ENCODE measurements around the gene INSRR. TPM values are rescaled to one million over a fixed set of nuclear protein-coding genes. Genes with fewer than 3 reads are reported as not detected.

INSRR gene
- total RNA-seq, 1 experiment from 2014 or later, result not detected

DNA sequence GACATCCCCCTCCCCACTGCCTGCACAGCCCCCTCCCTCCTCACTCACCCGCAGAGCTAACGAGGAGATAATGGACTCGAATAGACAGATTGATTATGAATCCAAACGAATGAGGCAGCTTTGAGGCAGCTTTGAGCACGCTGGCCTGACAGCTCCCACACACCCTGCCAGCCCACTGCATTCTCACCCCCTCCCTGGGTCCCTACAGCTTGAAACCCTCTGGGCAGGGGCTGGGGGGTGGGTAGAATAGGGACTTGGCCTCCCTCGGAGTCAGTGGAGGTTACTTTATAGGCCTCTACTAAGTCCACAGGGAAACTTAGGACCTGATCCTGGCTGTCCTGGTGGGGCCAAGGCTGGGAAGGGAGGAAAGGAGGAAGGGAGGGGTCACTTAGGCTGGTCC lies 3.7 kb upstream of the INSRR start:
- Histone ChIP-seq H3K4me1 (peaks cover 33% of the 10 kb centered on the region), H3K27me3 (replicated peaks; ENCODE audit: control insufficient read depth, insufficient read depth, low read length) (peaks cover 7% of the 10 kb centered on the region), H3K4me3 (ENCODE audit: low read depth, low read length) (no peak overlapping the region), H3K9me3 (no peaks in the 10 kb centered on the region), H3K36me3 (ENCODE audit: control insufficient read depth, insufficient read depth, low read length) (no peaks in the 10 kb centered on the region)
- BruUV-seq (replicated peaks), result no TSS peak
- ChIA-PET CTCF (interaction anchor here (0.6 to 1.9 kb wide), 4 partner anchors 24 to 173 kb away, joined by 3 to 5 read pairs (median 4); no protein-coding TSS in a partner anchor), POLR2A (no interaction called here)
- no peaks in the 10 kb centered on the region for H3K36me3 Mint-ChIP-seq (ENCODE audit: insufficient read depth, unreplicated experiment)
- intact Hi-C loops (cut with micrococcal nuclease; ENCODE audit: unreplicated experiment), result no loop called here
- H3K27ac Mint-ChIP-seq (ENCODE audit: unreplicated experiment), result no peak overlapping the region
- DNase-seq, result no peak
- peaks cover 25% of the 10 kb centered on the region for H3K4me1 Mint-ChIP-seq (ENCODE audit: low read depth, unreplicated experiment)
- H3K9me3 Mint-ChIP-seq (ENCODE audit: unreplicated experiment), result no peaks in the 10 kb centered on the region
- TF ChIP-seq, protein P1, sequence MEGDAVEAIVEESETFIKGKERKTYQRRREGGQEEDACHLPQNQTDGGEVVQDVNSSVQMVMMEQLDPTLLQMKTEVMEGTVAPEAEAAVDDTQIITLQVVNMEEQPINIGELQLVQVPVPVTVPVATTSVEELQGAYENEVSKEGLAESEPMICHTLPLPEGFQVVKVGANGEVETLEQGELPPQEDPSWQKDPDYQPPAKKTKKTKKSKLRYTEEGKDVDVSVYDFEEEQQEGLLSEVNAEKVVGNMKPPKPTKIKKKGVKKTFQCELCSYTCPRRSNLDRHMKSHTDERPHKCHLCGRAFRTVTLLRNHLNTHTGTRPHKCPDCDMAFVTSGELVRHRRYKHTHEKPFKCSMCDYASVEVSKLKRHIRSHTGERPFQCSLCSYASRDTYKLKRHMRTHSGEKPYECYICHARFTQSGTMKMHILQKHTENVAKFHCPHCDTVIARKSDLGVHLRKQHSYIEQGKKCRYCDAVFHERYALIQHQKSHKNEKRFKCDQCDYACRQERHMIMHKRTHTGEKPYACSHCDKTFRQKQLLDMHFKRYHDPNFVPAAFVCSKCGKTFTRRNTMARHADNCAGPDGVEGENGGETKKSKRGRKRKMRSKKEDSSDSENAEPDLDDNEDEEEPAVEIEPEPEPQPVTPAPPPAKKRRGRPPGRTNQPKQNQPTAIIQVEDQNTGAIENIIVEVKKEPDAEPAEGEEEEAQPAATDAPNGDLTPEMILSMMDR (IDR thresholded peaks at IDR 0.05; ENCODE audit: insufficient read depth in 1 of 2, low read depth in 1 of 2, low read length in 1 of 2, severe bottlenecking in 1 of 2, unreplicated experiment in 1 of 2), result no peak
- peaks cover 11% of the 10 kb centered on the region for H3K27me3 Mint-ChIP-seq (ENCODE audit: insufficient read depth, unreplicated experiment)
- no peak overlapping the region for H3K4me3 Mint-ChIP-seq (ENCODE audit: unreplicated experiment)

DNA sequence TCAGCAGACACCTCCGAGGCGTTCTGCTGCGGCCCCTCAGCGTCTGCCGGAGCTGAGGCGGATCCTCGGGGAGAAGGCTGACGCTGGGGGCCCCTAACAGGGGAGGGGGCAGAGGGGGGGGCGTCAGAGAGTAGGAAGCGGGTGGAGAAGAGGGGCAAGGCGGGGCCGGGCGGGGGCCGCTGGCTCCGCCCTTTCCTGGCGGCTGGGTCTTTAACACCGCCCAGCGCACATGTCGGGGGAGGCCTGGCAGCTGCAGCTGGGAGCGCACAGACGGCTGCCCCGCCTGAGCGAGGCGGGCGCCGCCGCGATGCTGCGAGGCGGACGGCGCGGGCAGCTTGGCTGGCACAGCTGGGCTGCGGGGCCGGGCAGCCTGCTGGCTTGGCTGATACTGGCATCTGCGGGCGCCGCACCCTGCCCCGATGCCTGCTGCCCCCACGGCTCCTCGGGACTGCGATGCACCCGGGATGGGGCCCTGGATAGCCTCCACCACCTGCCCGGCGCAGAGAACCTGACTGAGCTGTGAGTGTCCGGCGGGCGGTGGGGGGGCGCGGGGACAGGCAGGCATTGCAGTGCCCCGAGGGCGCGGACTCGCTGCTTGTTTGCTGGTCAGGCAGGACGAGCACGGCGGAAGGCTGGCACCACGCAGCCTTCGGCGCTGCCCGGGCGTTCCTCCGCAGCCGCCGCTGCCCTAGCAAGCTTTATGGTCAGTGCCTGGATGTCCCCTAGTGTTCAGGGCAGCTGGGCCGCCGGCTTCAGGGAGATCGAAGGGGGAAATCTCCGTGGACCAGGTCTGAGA lies 1.9 kb upstream of the INSRR start, which contains the start of gene NTRK1:
Gene NTRK1, plus strand, starts transcription at position 238 of the 796 bp plus-strand sequence. Its CDS starts 70 bp downstream, at position 308.
- intact Hi-C loops (cut with micrococcal nuclease; ENCODE audit: unreplicated experiment), result loop anchor here (1.0 to 2.0 kb wide), 5 partner anchors 22 to 172 kb away; partner anchors contain the start of genes ISG20L2 and METTL25B
- Histone ChIP-seq H3K27me3 (replicated peaks; ENCODE audit: control insufficient read depth, insufficient read depth, low read length) (peaks cover 7% of the 10 kb centered on the region), H3K4me3 (ENCODE audit: low read depth, low read length) (peak within 1 kb of the TSS; percentile 27), H3K4me1 (peaks cover 33% of the 10 kb centered on the region), H3K9me3 (no peaks in the 10 kb centered on the region), H3K36me3 (ENCODE audit: control insufficient read depth, insufficient read depth, low read length) (no peaks in the 10 kb centered on the region)
- Mint-ChIP-seq H3K36me3 (ENCODE audit: insufficient read depth, unreplicated experiment) (no peaks in the 10 kb centered on the region), H3K9me3 (ENCODE audit: unreplicated experiment) (no peaks in the 10 kb centered on the region), H3K27ac (ENCODE audit: unreplicated experiment) (no peak within 1 kb of the TSS), H3K27me3 (ENCODE audit: insufficient read depth, unreplicated experiment) (peaks cover 11% of the 10 kb centered on the region), H3K4me3 (ENCODE audit: unreplicated experiment) (peak within 1 kb of the TSS; percentile 74), H3K4me1 (ENCODE audit: low read depth, unreplicated experiment) (peaks cover 25% of the 10 kb centered on the region)
- TF ChIP-seq, protein P1 (IDR thresholded peaks at IDR 0.05; ENCODE audit: insufficient read depth in 1 of 2, low read depth in 1 of 2, low read length in 1 of 2, severe bottlenecking in 1 of 2, unreplicated experiment in 1 of 2), result no peak
- BruUV-seq (replicated peaks), result no TSS peak
- CTCF ChIA-PET, result interaction anchor here (0.5 to 3.9 kb wide), 19 partner anchors 13 to 172 kb away, joined by 3 to 40 read pairs (median 4); partner anchors contain the start of gene MRPL24
- DNase-seq, result peak in 1 of 2 experiments; percentile 29
- POLR2A ChIA-PET, result interaction anchor here (0.6 to 1.2 kb wide), 2 partner anchors 47 to 927 kb away, joined by 5 read pairs; partner anchors contain the start of gene KHDC4

DNA sequence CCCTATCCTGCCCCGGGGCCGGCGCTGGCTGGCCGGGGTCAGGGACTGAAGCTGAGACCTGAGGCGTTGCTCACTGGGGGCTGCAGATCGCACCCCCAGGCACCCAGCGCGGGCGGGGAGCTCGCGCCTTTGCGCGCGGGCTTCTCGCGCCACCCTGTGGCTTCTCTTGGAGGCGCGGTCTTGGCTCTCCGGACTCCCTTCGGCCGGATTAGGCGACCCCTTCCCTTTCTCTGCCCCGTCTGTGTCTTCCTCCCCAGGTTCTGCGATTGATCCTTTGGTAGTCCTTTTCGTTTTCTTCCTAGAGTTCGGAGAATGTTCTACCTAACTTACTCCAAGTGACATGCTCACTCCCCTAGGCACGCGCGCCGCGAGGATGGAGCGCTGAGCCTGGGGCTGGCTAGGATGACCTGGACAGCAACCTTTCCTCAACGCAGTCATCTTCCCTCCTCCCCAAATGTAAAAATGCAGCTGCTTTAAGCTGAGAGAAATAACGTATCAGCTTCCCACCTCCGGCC lies 1.3 kb upstream of the INSRR start:
- TF ChIP-seq, protein P1 (IDR thresholded peaks at IDR 0.05; ENCODE audit: insufficient read depth in 1 of 2, low read depth in 1 of 2, low read length in 1 of 2, severe bottlenecking in 1 of 2, unreplicated experiment in 1 of 2), result peak; percentile 88 to 90
- ChIA-PET POLR2A (interaction anchor here (1.2 kb wide), 1 partner anchor 46 kb away, joined by 5 read pairs; no protein-coding TSS in a partner anchor), CTCF (interaction anchor here (0.6 to 3.9 kb wide), 26 partner anchors 10 to 200 kb away, joined by 3 to 40 read pairs (median 4); partner anchors contain the start of genes ISG20L2, METTL25B and MRPL24)
- Histone ChIP-seq H3K27me3 (replicated peaks; ENCODE audit: control insufficient read depth, insufficient read depth, low read length) (peaks cover 7% of the 10 kb centered on the region), H3K36me3 (ENCODE audit: control insufficient read depth, insufficient read depth, low read length) (no peaks in the 10 kb centered on the region), H3K4me1 (peaks cover 33% of the 10 kb centered on the region), H3K4me3 (ENCODE audit: low read depth, low read length) (peak overlapping the region; percentile 27), H3K9me3 (no peaks in the 10 kb centered on the region)
- no peaks in the 10 kb centered on the region for H3K9me3 Mint-ChIP-seq (ENCODE audit: unreplicated experiment)
- BruUV-seq (replicated peaks), result no TSS peak
- H3K27ac Mint-ChIP-seq (ENCODE audit: unreplicated experiment), result no peak overlapping the region
- no peaks in the 10 kb centered on the region for H3K36me3 Mint-ChIP-seq (ENCODE audit: insufficient read depth, unreplicated experiment)
- H3K4me3 Mint-ChIP-seq (ENCODE audit: unreplicated experiment), result peak overlapping the region; percentile 74
- DNase-seq, result peak in 1 of 2 experiments; percentile 60
- H3K4me1 Mint-ChIP-seq (ENCODE audit: low read depth, unreplicated experiment), result peaks cover 25% of the 10 kb centered on the region
- H3K27me3 Mint-ChIP-seq (ENCODE audit: insufficient read depth, unreplicated experiment), result peaks cover 11% of the 10 kb centered on the region
- intact Hi-C loops (cut with micrococcal nuclease; ENCODE audit: unreplicated experiment), result loop anchor here (1.0 to 2.0 kb wide), 5 partner anchors 21 to 171 kb away; partner anchors contain the start of genes ISG20L2 and METTL25B

All from Caco-2 (cell line).